KG1 (cell line): ENCODE measurements around the gene CALHM4.

Source experiments
- DNase-seq: peaks from one replicate; lab custom pipeline; 2025; lab: John Stamatoyannopoulos, UW

The CALHM4 gene

GRCh38 chr6:116542426-116542825, 11.1 kb upstream of the CALHM4 start:
- DNase-seq, result no peak

- DNase-seq, result no peak
These were observed 10.4 kb upstream of the CALHM4 start for GRCh38 chr6:116543149-116543548.

- no peak for DNase-seq
These were observed 7.9 kb upstream of the CALHM4 start, which contains the start of gene TRAPPC3L for GRCh38 chr6:116545651-116546050. TSS of gene TRAPPC3L (minus strand) at chr6:116545684. CDS start at chr6:116545514, 170 bp downstream.

GRCh38 chr6:116547358-116547757, 6.2 kb upstream of the CALHM4 start:
- DNase-seq, result no peak

- DNase-seq, result no peak
These were observed 2.8 kb upstream of the CALHM4 start for GRCh38 chr6:116550796-116551195.

- no peak for DNase-seq
These were observed 2.5 kb downstream of the CALHM4 start for GRCh38 chr6:116556065-116556464.

GRCh38 chr6:116556814-116557415, 3.4 kb downstream of the CALHM4 start:
- DNase-seq, result no peak

GRCh38 chr6:116557893-116558292, 4.3 kb downstream of the CALHM4 start:
- no peak for DNase-seq

GRCh38 chr6:116560130-116560529, 6.6 kb downstream of the CALHM4 start:
- DNase-seq, result no peak

- DNase-seq, result peak; percentile 76
These were observed 7.9 kb downstream of the CALHM4 start for GRCh38 chr6:116561377-116562018.

GRCh38 chr6:116562019-116562403, 8.5 kb downstream of the CALHM4 start:
- DNase-seq, result no peak

GRCh38 chr6:116562614-116563013, 9.1 kb downstream of the CALHM4 start:
- no peak for DNase-seq

GRCh38 chr6:116563830-116564229, 10.3 kb downstream of the CALHM4 start:
- no peak for DNase-seq

- DNase-seq, result no peak
These were observed 10.8 kb downstream of the CALHM4 start for GRCh38 chr6:116564311-116564710.

GRCh38 chr6:116564921-116565872, 11.6 kb downstream of the CALHM4 start:
- DNase-seq, result no peak

- DNase-seq, result no peak
These were observed 14.6 kb downstream of the CALHM4 start for GRCh38 chr6:116568111-116568510.

GRCh38 chr6:116568821-116569755, 15.5 kb downstream of the CALHM4 start:
- DNase-seq, result no peak

GRCh38 chr6:116570856-116571682, 17.5 kb downstream of the CALHM4 start, which contains the start of gene RWDD1:
TSS of gene RWDD1 (plus strand) at chr6:116571504. CDS start at chr6:116571583, 79 bp downstream.
- DNase-seq, result peak; percentile 94

GRCh38 chr6:116571683-116572000, 18.1 kb downstream of the CALHM4 start:
- no peak for DNase-seq

- DNase-seq, result no peak
These were observed 18.6 kb downstream of the CALHM4 start for GRCh38 chr6:116572162-116572561.

GRCh38 chr6:116575227-116575626, 21.7 kb downstream of the CALHM4 start:
- no peak for DNase-seq
